HG02981 (cell line): ENCODE measurements around the gene EBF3.

Source experiments
- ATAC-seq: cut with Tn5 transposase; IDR thresholded peaks from one replicate; pipeline ENCODE4 v1.9.1; 2021; ENCODE audit warnings: mild to moderate bottlenecking, moderate library complexity; ENCODE audit not compliant: unreplicated experiment

The EBF3 gene

DNA sequence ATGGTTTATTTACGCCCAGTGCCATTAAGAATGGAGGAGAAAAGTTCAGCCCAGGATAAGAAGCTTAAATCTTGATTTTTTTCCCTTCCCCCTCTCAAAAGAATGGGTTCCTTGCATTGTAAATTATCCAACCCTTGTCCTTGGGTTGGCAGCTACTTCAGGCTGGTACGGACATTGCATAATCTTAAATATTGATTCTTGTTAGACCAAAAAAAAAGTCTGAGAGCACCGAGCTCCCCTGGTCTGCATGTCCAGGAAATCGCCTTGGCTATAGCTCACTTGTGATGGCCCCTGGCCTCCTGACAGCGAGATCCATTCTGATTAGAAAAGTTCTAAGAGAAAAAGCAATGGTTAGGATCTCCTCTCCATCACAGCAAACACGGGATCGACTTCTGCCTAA is 151.7 kb downstream of the EBF3 start:
- no peak for ATAC-seq

DNA sequence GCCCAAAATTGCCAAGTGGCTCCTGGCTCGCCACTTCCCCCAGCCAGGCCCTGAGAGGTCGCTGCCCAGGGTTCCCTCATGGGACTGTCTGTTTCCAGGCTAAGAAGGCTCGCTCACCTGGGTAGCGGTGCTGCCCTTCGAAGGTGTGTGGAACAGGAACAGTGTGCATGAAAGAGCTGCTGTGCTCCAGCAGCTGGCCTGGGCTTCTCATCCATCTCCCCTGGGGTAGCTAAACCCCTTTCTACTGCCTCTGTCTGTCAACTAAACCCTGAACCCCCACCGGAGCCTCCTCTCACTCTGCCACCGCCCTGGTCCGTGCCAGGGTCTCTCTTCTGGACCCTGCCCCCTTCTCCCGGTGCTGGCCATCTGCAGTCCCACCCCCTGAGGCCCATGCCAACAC is 152.9 kb downstream of the EBF3 start:
- no peak for ATAC-seq

DNA sequence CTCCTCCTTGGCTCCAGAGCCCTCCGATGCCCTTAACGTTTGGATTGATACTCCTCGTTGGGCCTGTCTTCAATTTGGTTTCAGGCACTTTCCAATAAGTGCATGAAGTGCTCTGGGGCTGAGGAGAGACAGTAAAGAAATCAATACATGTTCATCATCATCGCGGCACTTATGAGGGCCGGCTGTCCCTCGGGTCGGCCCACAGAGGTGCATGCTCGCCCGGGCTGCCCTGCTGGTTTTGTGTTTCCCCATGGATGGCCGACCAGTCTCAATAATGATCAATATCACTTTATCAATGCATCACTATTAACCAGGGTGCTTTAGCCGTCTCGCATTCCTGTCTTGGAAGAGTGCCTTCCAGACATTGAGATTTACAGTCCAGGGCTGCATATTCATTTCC is 154.2 kb downstream of the EBF3 start:
- ATAC-seq, result no peak

DNA sequence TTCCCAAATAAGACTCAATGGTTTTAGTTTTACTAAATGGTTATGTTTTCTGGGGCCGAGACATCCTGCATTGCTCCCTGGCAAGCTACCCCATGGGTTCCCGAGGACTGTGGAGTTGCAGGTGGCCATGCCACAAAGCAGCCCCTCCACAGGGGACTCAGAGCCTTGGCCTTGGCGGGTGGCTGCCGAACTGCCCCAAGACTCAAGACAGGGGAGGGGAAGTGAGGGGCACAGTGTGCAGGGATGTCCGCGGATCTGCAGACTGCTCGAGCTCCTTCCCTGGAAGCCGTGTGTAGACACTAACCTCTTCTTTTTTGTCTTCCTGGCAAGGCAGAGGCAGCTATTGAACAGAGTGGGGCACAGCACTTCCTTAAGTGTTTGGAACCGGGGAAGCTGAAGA is 154.6 kb downstream of the EBF3 start:
- no peak for ATAC-seq

DNA sequence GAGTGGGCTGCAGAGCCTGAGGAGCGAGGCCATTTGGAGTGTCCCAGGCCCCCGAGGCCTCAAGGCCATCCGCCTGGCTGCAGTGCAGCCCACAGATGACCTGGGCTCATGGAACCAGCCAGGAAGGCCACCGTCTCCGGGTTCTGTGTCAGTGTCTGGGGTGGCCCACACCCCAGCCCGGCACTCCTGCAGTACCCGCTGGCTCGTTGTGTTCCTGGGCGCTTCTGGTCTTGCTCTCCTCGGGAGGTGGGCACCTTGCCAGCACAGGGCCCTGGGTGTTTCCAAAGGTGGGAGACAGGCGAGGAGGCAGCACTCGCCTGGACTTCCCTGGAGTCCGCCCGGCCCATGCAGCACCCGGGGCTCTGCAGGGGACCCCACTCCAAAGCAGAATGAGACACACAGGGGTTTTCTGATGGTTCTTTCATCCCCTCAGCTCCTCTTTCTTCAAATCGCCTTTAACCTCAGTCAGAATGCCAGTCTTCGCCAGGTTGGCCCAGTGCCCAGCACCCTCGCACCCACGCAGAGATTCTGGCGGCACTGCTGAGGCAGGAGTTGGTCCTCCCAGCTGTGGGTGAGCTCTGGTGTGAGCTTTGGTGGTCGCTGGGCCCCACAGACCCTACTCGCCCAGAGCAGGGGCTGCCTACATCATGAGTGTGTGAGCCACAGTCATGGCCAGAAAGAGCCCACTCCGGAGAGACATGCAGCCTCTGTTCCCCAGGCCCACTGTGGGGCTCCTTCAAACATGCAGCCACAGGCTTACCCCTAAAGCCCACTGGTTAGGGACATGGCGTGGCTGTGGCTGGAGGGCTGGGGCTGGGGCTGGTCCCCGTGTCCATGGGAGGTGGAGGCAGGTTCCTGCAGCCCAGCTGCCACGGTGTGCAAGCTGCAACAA is 155.7 kb downstream of the EBF3 start:
- ATAC-seq, result no peak

DNA sequence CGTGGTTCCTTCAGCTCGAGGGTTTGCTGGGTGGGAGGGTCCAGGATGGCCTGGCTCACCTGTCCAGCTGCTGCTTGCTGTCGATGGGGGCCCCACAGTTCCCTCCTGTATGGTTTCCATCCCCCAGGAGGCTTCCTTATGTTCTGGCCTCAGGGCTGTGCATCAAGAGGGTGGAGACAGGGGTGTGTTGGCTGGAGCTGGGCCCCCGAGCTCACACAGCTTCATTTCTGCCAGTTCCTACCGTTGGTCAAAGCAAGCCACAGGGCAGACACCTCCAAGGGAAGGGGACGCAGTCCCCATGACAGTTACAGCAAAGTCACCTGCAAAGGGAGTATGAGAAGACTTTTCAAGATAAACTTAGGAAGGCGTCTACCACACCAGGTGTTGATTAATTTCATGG is 156.9 kb downstream of the EBF3 start:
- ATAC-seq, result no peak

DNA sequence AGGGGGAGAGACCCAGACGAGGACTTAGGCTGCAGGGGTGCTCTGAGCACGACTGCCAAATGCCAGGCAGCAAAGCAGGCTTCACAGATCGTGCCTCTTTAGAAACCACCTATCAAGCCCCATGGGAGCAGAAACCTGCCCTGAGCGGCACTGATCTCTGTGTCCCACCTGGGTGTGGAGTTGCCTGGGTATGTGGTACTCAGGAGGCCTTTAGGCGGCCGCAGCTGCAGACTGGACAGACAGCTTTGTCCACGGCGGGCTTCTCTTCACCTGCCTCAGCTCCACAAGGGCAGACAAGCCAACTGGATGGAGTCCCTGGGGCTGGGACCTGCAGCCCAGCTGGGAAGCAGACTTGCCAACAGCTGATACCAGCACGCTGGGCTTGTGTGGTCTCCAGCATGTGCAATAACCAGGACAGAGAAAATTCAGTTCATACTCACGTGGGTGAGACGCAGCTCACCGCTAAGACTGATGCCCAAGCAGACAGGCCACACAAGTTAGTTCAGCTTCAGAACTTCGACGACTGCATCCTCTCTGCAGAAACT is 163.2 kb downstream of the EBF3 start:
- ATAC-seq, result no peak

DNA sequence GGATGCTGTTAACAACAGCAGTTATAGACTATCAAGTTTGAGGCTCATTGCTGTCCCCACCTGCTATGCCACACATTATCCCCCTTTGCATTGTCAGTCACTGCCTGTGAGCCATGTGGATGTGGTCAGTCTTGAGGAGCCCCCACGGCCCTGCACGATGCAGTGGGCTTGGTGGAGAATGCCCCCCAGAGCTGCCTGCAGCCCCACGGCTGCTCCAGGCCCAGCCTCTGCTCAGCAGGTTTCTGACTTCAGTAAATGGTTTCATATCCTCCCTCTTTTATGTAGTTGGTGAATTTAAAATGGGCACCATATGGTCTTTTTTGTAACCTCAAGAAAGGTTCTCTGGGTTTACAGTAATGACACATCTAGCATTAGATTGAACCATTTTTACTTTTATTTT is 164.1 kb downstream of the EBF3 start:
- ATAC-seq, result no peak

DNA sequence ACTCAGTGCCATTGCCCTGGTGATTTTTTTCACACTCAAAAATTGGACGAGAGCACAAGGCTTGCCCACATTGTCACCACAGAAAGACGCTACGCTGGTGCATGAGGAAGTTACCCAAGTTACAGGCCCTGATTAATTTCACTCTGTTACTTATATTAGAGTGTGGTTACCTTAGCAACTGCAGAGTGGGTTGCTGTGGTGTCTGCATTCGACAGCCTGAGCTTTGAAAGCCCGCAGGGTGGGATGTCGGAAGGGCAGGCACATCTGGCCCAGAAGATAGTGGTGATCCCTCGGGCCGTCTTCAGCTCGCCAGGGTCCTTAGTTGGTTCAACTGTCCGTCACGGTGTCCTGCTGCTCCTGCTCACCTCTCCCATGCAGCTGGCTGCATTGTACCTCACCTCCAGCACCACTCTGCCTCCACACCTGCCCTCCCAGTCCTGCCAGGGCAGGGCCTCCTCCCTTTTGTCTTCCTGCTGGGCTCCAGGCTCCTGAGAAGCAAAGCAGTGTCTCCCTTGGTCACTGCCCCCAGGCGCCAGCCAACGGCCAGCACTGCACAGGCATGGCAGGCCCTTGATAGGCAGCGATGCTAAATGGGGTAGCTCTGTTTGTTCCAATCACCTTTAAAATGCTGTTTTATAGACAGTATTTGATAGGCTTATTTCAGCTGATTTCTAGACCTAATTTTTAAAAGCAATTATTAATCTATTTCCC is 167.2 kb downstream of the EBF3 start:
- ATAC-seq, result no peak

DNA sequence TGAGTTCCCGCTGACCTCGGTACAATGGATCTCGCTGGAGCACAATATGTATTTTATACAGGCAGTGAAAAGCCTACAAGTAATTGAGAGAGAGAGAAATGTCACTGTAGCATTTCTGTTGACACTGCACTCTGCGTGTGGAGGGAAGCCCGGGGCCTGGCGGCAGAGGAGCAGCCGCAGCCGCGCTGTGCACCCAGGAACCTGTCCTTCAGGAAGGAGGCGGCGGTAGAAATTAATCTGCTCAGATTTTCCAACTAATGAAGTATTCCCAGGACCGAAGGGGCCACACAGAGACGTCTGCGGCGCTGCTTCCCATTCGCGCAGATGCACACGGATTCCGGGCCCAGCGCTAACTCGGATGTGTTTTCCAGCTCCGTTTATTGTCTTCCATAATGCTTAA is 170.1 kb downstream of the EBF3 start:
- no peak for ATAC-seq

DNA sequence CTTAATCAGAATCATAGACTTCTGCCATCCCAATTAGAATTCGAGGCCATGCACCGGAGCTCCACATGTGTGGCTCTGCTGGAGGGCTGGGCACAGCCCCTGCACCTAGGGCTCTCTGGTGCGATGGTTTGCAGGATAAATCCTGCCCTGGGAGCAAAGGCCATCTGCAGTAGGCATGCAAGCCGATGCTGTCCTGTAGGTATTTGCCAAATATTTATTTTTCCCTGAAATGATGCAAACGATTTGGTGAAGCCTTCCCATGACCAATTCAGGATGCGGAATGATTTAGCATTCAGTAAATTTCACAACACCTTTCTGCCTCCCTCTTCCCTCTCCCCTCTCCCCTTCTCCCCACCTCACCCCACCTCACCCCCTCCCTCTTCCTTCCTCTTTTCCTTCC is 170.6 kb downstream of the EBF3 start:
- ATAC-seq, result no peak

DNA sequence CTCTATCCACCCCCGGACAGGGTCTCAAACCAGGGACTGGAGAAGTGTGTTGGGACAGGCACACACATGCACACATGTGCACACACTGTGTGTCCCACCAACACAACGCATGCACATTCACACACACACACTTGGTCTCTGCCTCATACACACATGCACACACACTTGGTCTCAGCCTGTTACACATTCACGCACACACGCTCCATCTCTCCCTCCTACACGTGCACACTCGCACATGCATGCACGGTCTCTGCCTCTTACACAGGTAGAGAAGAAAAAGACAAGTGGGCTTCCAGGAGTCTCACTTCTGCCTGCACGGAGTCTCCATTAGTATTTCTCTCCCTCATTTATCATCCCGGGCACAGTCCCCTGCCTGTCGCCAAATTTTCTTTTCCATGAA is 171.2 kb downstream of the EBF3 start:
- no peak for ATAC-seq

DNA sequence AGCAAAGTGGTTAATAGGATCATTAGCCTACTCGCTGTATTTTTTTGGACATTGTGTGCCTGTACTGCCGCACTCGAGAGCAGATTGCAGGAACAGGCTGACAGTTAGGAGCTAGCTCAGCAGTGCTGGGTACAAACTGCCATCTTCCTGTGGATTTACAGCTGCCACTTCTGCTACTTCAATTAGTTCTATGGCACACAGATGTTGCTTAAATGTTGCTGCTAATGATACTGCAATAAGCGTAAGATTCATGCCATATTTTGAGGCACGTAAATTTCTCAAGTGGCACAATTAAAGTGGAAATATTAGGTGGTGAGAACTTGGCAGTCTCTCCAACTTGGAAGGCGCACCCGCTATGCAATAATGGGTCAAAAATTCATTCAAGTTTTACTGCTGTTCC is 171.9 kb downstream of the EBF3 start:
- ATAC-seq, result no peak

DNA sequence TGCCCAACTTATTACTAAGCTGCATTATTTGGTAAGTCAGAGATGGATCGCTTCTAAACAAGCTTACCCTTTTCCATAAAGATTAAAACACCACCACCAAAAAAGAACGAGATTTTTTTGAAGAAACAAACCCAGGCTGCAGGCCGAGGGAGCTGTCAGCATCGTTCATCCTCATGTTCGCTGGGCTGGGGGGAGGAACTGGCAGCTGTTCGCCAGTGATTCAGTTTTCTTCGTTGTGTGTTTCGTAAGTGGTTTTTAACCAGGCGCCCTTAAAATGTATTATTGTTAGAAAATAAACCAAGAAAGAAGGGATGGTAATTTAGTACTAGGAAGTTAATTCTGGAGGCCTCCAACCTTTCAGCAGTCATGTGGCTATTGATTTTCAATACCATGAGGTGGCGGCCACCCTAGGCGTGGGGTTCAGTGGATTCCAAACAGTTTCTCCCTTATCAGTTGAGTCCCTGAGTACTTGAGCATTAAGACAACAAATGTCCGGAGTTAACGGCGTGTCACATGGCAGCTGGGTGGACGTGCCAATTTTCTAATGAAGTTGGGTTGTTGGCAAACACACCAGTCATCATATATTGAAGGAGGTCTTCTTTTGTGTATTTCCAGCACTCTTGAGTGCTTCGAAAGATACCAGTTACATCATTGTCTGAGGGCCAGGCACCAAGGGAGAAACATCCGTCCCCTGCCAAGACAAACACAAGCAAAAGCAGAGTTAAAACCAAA is 173.2 kb downstream of the EBF3 start:
- ATAC-seq, result no peak

DNA sequence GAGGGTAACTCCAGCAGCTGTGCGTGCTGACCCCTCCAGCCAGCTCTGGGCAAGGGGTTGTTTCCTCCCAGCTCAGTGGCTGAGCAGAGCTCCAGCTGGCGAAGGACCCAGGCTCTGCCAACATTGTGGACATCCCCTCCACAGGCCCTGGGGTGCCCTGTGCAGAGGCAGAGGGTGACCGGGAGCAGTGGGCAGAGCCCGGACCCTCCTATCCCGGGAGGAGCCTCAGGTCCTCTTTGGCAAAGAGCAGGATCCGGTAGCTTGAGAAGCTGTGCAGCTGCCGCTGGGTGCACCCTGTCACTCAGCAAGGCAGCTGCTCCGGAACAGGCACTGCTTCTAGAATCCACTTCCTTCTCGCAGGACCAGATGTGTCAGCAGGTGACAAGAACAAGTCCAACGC is 175.9 kb downstream of the EBF3 start:
- no peak for ATAC-seq

DNA sequence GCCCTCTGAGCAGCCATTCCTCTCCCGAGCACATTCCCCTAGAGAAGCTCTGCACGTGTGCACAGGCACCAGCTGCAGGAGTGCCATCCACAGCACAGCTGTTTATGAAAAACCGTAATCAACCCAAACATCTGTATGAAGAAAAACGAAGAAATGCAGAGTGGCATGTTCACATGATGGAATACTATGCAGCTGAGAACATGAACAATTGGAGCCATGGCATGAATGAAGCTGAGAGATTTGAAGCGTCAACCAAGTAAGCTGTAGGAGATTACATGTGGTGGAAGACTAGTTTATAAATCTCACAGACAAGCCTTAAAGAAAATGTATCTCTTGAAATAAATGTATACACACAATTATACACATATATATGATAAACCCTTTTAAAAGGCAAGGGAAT is 176.5 kb downstream of the EBF3 start:
- ATAC-seq, result no peak

DNA sequence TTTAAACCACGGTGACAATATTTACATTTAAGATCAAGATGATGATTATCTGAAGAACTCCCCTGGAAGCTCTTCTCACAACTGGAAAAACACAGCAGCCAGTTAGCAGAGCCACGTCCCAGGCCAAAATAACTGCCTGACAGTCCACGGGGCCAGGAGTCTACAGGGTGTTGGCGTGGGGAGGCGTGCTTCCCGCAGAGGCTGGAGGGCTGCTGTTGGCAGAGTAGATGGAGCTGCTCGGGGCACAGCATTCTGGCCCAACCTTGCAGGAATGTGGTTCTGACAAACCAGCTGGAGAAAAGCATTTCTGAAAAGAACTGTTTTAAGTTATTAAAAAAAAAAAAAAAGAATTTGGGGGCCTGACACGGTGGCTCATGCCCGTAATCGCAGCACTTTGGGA is 177.9 kb downstream of the EBF3 start:
- no peak for ATAC-seq

DNA sequence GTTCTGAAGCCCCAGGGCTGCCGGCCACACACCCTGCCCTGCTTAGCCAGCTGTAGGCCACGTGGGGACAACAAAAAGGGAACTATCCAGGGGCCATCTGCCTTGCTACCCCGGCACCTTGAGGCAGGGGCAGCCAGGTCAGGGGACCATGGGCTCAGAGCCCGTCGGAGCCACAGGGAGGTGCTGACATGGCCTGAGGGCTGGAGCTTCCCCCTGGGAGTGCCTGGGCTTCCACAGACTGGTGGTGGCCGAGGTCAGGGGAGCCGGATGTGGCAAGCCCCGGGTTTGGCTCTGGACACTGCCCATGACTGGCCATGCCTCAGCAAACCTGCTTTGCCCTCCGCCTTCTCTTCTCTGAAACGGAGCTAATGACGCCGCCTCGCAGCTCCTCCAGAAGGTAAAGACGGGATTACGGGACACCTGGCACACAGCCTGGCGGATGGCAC is 178.5 kb downstream of the EBF3 start:
- no peak for ATAC-seq
